ENCODE results near the gene ARVCF. TPM values are rescaled to one million over a fixed set of nuclear protein-coding genes. Genes with fewer than 3 reads are reported as not detected.

ARVCF gene
- total and polyA plus RNA-seq, 2 donors (not counting 1 experiment from before 2014, with no cell fraction given), result 2.2 to 6.7 TPM

GRCh38 chr22:20043997-20044342 is 27.3 kb upstream of the ARVCF start:
- ChIA-PET CTCF (no interaction called here), POLR2A (no interaction called here)
- H3K79me2 ChIP-seq (ENCODE audit: control insufficient read depth, insufficient read depth, low read length), result peaks cover 26% of the 10 kb centered on the region
- DNase-seq, result no peak
- no peaks in the 10 kb centered on the region for H3K27me3 ChIP-seq (replicated peaks in 1 of 4; ENCODE audit: control extremely low read depth in 1 of 4, control insufficient read depth in 3 of 4, insufficient read depth in 4 of 4, low read length in 3 of 4)
- no peak overlapping the region for H3K4me3 Mint-ChIP-seq
- no peak for ATAC-seq (ENCODE audit: low read depth)
- 95% methylated on average over 6 of the region's 7 CpGs for WGBS (ENCODE audit: insufficient coverage)
- peaks cover 2% of the 10 kb centered on the region for H3K4me1 Mint-ChIP-seq
- no peak overlapping the region for H3K4me3 ChIP-seq (ENCODE audit: control extremely low read depth in 1 of 5, extremely low read depth in 1 of 5, insufficient read depth in 1 of 5, low read depth in 2 of 5, low read length in 4 of 5)
- H3K36me3 ChIP-seq (replicated peaks in 1 of 2; ENCODE audit: control extremely low read depth in 1 of 2, control insufficient read depth in 1 of 2, extremely low read depth in 1 of 2, insufficient read depth in 2 of 2, low read length in 1 of 2), result peaks cover 0 to 46% of the 10 kb centered on the region in 2 experiments
- no peak overlapping the region for H3K4me2 ChIP-seq (replicated peaks; ENCODE audit: low read depth, low read length, poor library complexity, severe bottlenecking)
- no peak overlapping the region for H3K27ac Mint-ChIP-seq
- H3K4me1 ChIP-seq (ENCODE audit: control insufficient read depth in 2 of 2, insufficient read depth in 2 of 2, low read length in 2 of 2), result no peaks in the 10 kb centered on the region
- peaks cover 3% of the 10 kb centered on the region for H4K20me1 ChIP-seq (ENCODE audit: control insufficient read depth, insufficient read depth, low read length, poor library complexity, severe bottlenecking)
- intact Hi-C loops (cut with micrococcal nuclease), result no loop called here
- H3K27ac ChIP-seq (ENCODE audit: low read length in 2 of 2), result no peak overlapping the region
- peaks cover 0 to 12% (median 0%) of the 10 kb centered on the region in 3 donors for H3K9me3 ChIP-seq (ENCODE audit: control extremely low read depth in 1 of 3, control insufficient read depth in 2 of 3, insufficient read depth in 1 of 3, low read length in 2 of 3)
- no peak for TF ChIP-seq EZH2 (IDR thresholded peaks at IDR 0.05; ENCODE audit: borderline replicate concordance, insufficient read depth, low read depth, low read length, poor library complexity, severe bottlenecking)
- no peak for TF ChIP-seq CTCF (IDR thresholded peaks at IDR 0.05)
- no peak overlapping the region for H2AFZ ChIP-seq (ENCODE audit: insufficient read depth, low read depth, low read length, poor library complexity, severe bottlenecking)
- H3K9ac ChIP-seq (ENCODE audit: low read length), result no peak overlapping the region
- no peaks in the 10 kb centered on the region for H3K27me3 Mint-ChIP-seq
- no peaks in the 10 kb centered on the region for H3K9me3 Mint-ChIP-seq (ENCODE audit: insufficient read depth)

GRCh38 chr22:20043057-20043996 is 26.7 kb upstream of the ARVCF start:
- Histone ChIP-seq H3K4me1 (ENCODE audit: control insufficient read depth in 2 of 2, insufficient read depth in 2 of 2, low read length in 2 of 2) (no peaks in the 10 kb centered on the region), H3K9me3 (ENCODE audit: control extremely low read depth in 1 of 3, control insufficient read depth in 2 of 3, insufficient read depth in 1 of 3, low read length in 2 of 3) (peaks cover 0 to 9% (median 0%) of the 10 kb centered on the region in 3 donors), H2AFZ (ENCODE audit: insufficient read depth, low read depth, low read length, poor library complexity, severe bottlenecking) (no peak overlapping the region), H3K9ac (ENCODE audit: low read length) (no peak overlapping the region), H4K20me1 (ENCODE audit: control insufficient read depth, insufficient read depth, low read length, poor library complexity, severe bottlenecking) (peaks cover 3% of the 10 kb centered on the region), H3K27me3 (replicated peaks in 1 of 4; ENCODE audit: control extremely low read depth in 1 of 4, control insufficient read depth in 3 of 4, insufficient read depth in 4 of 4, low read length in 3 of 4) (no peaks in the 10 kb centered on the region), H3K4me2 (replicated peaks; ENCODE audit: low read depth, low read length, poor library complexity, severe bottlenecking) (no peak overlapping the region), H3K27ac (ENCODE audit: low read length in 2 of 2) (no peak overlapping the region), H3K4me3 (ENCODE audit: control extremely low read depth in 1 of 5, extremely low read depth in 1 of 5, insufficient read depth in 1 of 5, low read depth in 2 of 5, low read length in 4 of 5) (no peak overlapping the region), H3K36me3 (replicated peaks in 1 of 2; ENCODE audit: control extremely low read depth in 1 of 2, control insufficient read depth in 1 of 2, extremely low read depth in 1 of 2, insufficient read depth in 2 of 2, low read length in 1 of 2) (peaks cover 0 to 44% of the 10 kb centered on the region in 2 experiments), H3K79me2 (ENCODE audit: control insufficient read depth, insufficient read depth, low read length) (peaks cover 26% of the 10 kb centered on the region)
- H3K27ac Mint-ChIP-seq, result no peak overlapping the region
- ChIA-PET CTCF (no interaction called here), POLR2A (no interaction called here)
- TF ChIP-seq EZH2 (IDR thresholded peaks at IDR 0.05; ENCODE audit: borderline replicate concordance, insufficient read depth, low read depth, low read length, poor library complexity, severe bottlenecking) (no peak), CTCF (IDR thresholded peaks at IDR 0.05) (no peak)
- intact Hi-C loops (cut with micrococcal nuclease), result no loop called here
- H3K4me3 Mint-ChIP-seq, result no peak overlapping the region
- no peak for DNase-seq
- H3K27me3 Mint-ChIP-seq, result no peaks in the 10 kb centered on the region
- H3K9me3 Mint-ChIP-seq (ENCODE audit: insufficient read depth), result no peaks in the 10 kb centered on the region
- 98% methylated on average over 19 of the region's 26 CpGs for WGBS (ENCODE audit: insufficient coverage)
- no peak for ATAC-seq (ENCODE audit: low read depth)
- H3K4me1 Mint-ChIP-seq, result peaks cover 2% of the 10 kb centered on the region

Data from B cell (primary cell).